ENCODE results near the gene FBXO34.

GRCh38 chr14:55336691-55337090 is 65.5 kb downstream of the FBXO34 start:
- TF ChIP-seq CTCF (conservative IDR thresholded peaks at IDR 0.05; ENCODE audit: low read length) (no peak), EZH2phosphoT487 (IDR thresholded peaks at IDR 0.05; ENCODE audit: borderline replicate concordance, low read depth, low read length) (no peak)
